HL-60 (cell line): ENCODE results near the gene TTC39B.

Experiments
- DNase-seq, 2 experiments: peaks; one replicate each; pipeline ENCODE4 v3.0.0-alpha.2; 2010 to 2020; ENCODE audit warnings: low read depth in 1 of 2, low spot score in 1 of 2
- H3K27ac ChIP-seq: fragments of 250-450 bp; sonication (Bioruptor Pico); replicated peaks from 2 replicates; pipeline ENCODE4 v1.5.1; 2020; ENCODE audit warnings: mild to moderate bottlenecking, moderate library complexity
- H3K27me3 ChIP-seq: fragments of 250-450 bp; sonication (Bioruptor Pico); 2 replicates; pipeline ENCODE4 v1.5.1; 2021; ENCODE audit warnings: mild to moderate bottlenecking, moderate library complexity; ENCODE audit not compliant: insufficient read depth, poor library complexity, severe bottlenecking
- H3K4me3 ChIP-seq: replicated peaks from 2 replicates; pipeline ENCODE4 v1.5.1; 2011; ENCODE audit warnings: mild to moderate bottlenecking, control low read depth, low read length; ENCODE audit not compliant: insufficient read depth
- CTCF ChIP-seq: IDR thresholded peaks from one replicate; pipeline ENCODE4 v1.5.1; 2011; ENCODE audit warnings: low read length, control low read depth, inconsistent platforms; ENCODE audit not compliant: insufficient read depth
- GABPA ChIP-seq: IDR thresholded peaks from 2 replicates; pipeline ENCODE4 v1.6.1; 2012; ENCODE audit warnings: low read depth
- POLR2AphosphoS5 ChIP-seq: IDR thresholded peaks from 2 replicates; pipeline ENCODE4 v1.6.1; 2012; ENCODE audit warnings: low read depth
- REST ChIP-seq: IDR thresholded peaks from 2 replicates; pipeline ENCODE4 v1.6.1; 2012; ENCODE audit warnings: low read depth; ENCODE audit not compliant: insufficient replicate concordance
- SPI1 ChIP-seq: IDR thresholded peaks from 2 replicates; pipeline ENCODE4 v1.6.1; 2012; ENCODE audit warnings: low read depth, mild to moderate bottlenecking, borderline replicate concordance

Gene TTC39B

GRCh38 chr9:15246708-15247107 is 60.3 kb downstream of the TTC39B start:
- Histone ChIP-seq H3K27me3 (no peaks in the 10 kb centered on the region), H3K27ac (no peak overlapping the region), H3K4me3 (no peak overlapping the region)
- no peak for DNase-seq
- no peak for TF ChIP-seq POLR2AphosphoS5

- TF ChIP-seq SPI1 (no peak), GABPA (no peak), CTCF (no peak), POLR2AphosphoS5 (no peak), REST (no peak)
- no peaks in the 10 kb centered on the region for H3K27me3 ChIP-seq
- H3K4me3 ChIP-seq: no peak overlapping the region
- DNase-seq: no peak
- H3K27ac ChIP-seq: no peak overlapping the region
These were observed 60.8 kb downstream of the TTC39B start for GRCh38 chr9:15246243-15246642.

- no peak for DNase-seq
- Histone ChIP-seq H3K27ac (no peak overlapping the region), H3K4me3 (no peak overlapping the region), H3K27me3 (no peaks in the 10 kb centered on the region)
- no peak for TF ChIP-seq POLR2AphosphoS5
- no peak for TF ChIP-seq CTCF
- no peak for TF ChIP-seq SPI1
- TF ChIP-seq GABPA: no peak
- TF ChIP-seq REST: no peak
These were observed 63.0 kb downstream of the TTC39B start for GRCh38 chr9:15244001-15244441.

GRCh38 chr9:15243081-15243480 is 63.9 kb downstream of the TTC39B start:
- TF ChIP-seq GABPA (no peak), POLR2AphosphoS5 (no peak), REST (no peak), SPI1 (no peak), CTCF (no peak)
- Histone ChIP-seq H3K4me3 (no peak overlapping the region), H3K27ac (no peak overlapping the region), H3K27me3 (no peaks in the 10 kb centered on the region)
- no peak for DNase-seq
